ENCODE results near the gene FAM234A.
A peak's percentile ranks its signal among the peaks of the same experiment; 100 is the strongest.
"Not testable (repeated sequence)": the region's sequence is repeated elsewhere in the genome, so short reads cannot be mapped to it uniquely, and the experiment has no call there.

FAM234A gene

DNA sequence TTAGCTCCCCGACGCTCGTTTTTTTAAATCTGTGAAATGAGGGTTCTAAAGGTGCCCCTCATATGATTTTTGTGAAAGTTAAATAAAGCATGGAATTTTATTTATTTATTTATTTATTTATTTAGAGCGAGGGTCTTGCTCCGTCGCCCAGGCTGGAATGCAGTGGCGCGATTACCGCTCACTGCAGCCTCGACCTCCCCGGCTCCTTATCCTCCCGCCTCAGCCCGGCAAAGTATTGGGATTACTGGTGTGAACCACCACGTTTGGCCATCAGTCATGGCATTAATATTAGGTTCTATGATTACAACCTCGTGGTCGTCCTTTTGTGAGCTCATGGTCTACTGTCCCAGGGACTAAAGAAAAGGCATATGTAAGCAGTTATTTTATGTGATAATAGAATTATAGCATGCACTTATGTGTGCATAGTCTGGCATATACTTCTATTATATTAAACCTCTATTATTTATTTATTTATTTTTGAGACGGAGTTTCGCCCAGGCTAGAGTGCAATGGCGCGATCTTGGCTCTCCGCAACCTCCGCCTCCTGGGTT is 4.8 kb upstream of the FAM234A start:
- no peak for DNase-seq (ENCODE audit: low read depth)
- H3K4me3 ChIP-seq (ENCODE audit: low read depth, low read length) = peak overlapping the region; percentile 97

DNA sequence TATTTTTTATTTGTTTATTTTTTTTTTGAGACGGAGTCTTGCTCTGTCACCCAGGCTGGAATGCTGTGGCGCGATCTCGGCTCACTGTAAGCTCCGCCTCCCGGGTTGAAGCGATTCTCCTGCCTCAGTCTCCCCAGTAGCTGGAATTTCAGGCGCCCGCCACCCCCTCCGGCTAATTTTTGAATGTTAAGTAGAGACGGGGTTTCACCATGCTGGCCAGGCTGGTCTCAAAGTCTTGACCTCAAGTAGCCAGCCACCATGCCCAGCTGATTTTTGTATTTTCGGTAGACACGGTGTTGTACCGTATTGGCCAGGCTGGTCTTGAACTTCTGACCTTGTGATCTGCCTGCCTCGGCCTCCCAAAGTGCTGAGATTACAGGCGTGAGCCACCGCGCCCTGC is 4.3 kb upstream of the FAM234A start:
- not testable (repeated sequence) for DNase-seq (ENCODE audit: low read depth)

DNA sequence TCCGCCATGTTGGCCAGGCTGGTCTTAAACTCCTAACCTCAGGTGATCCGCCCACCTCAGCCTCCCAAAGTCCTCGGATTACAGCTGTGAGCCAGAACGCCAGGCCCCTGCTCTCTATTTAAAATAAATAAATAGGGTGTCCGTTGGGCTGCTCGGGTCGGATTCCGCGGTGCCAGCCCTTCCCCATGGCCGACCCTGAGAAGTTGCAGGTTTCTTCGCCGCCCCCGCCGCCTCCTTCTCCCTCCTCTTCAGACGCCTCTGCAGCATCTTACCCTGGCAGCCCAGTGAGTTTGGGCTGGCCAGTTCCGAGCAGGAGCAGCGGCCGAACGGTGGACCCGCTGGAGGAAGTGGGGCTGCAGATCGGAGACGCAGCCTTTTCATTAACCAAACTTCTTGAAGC is 3.7 kb upstream of the FAM234A start:
- H3K4me3 ChIP-seq (ENCODE audit: low read depth, low read length) = no peak overlapping the region
- no peak for DNase-seq (ENCODE audit: low read depth)

More for the DNA sequence above, 4.3 kb upstream of the FAM234A start:
- not testable (repeated sequence) for H3K4me3 ChIP-seq (ENCODE audit: low read depth, low read length)

DNA sequence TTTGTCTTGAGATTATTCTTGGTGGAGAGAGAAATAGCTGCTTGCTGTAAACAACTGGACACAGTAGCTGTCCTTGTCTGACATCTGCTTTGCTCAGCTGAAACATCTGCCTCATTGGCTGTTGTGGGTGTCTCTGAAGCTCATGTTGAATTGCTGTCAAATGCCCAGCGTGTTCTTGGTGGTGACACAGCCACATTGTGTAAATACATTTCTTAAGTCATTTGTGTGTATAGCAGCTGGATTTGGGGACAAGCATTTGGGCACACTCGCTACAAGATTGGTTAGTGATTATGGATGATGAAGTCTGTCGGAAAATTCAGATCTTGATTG is 5.3 kb downstream of the FAM234A start:
- no peak overlapping the region for H3K4me3 ChIP-seq (ENCODE audit: low read depth, low read length)
- no peak for DNase-seq (ENCODE audit: low read depth)

DNA sequence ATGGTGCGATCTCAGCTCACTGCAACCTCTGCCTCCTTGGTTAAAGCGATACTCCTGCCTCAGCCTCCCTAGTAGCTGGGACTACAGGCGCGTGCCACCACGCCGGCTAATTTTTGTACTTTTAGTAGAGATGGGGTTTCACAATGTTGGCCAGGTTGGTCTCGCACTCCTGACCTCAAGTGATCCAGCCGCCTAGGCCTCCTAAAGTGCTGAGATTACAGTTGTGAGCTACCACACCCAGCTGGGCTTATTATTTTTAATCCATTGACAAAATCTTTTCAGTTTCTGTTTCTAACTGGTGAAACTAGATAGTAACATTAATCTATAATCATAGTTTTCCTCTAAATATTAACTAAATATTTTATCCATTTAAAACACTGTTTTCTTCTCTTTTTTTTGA is 5.9 kb downstream of the FAM234A start:
- no peak for DNase-seq (ENCODE audit: low read depth)
- H3K4me3 ChIP-seq (ENCODE audit: low read depth, low read length) = no peak overlapping the region

DNA sequence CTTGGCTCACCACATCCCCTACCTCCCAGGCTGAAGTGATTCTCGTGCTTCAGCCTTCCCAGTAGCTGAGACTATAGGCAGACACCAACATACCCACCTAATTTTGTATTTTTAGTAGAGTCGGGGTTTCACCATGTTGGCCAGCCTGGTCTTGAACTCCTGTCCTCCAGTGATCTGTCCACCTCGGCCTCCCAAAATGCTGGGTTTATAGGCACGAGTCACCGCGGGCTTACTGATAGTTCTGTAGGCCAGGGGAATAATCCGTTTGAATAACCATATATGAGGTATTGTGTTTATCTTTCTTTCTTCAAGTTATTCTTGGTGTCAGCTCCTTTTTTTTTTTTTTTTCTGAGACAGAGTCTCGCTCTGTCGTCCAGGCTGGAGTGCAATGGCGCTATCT is 7.7 kb downstream of the FAM234A start:
- no peak for DNase-seq (ENCODE audit: low read depth)
- H3K4me3 ChIP-seq (ENCODE audit: low read depth, low read length) = no peak overlapping the region

DNA sequence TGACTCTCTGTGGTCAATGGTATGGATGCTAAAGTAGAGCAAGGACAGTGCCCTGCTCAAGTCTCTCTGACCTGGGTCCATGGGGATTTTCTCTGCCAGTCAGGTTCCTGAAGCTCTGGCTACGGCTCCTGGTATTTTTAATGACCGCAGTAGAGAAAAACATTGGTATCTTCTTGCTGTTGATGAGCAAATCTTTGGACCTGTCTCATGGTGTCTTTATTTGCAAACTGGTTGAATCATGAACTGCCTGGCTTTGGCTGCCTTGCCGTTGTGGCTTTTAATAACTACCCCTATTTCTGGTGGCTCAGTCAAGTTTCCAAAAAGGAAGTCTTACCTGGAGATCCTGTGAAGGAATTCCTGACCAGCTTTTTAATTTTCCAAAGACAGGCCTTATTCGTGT is 8.7 kb downstream of the FAM234A start:
- DNase-seq (ENCODE audit: low read depth) = no peak
- no peak overlapping the region for H3K4me3 ChIP-seq (ENCODE audit: low read depth, low read length)

DNA sequence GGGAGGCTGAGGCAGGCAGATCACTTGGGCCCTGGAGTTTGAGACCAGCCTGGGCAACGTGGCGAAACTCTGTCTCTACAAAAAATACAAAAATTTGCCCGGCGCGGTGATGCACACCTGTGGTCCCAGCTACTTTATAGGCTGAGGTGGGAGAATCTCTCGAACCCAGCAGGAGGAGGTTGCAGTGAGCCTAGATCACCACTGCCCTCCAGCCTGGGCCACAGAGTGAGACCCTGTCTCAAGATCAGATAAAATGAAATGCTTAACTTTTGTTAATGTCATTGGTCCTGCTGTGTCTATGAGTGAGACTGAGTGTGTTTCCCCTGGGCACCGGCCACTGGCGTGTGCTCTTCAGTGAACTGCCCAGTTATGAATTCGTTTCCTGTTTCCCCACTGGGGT is 10.5 kb downstream of the FAM234A start:
- no peak for DNase-seq (ENCODE audit: low read depth)
- no peak overlapping the region for H3K4me3 ChIP-seq (ENCODE audit: low read depth, low read length)

DNA sequence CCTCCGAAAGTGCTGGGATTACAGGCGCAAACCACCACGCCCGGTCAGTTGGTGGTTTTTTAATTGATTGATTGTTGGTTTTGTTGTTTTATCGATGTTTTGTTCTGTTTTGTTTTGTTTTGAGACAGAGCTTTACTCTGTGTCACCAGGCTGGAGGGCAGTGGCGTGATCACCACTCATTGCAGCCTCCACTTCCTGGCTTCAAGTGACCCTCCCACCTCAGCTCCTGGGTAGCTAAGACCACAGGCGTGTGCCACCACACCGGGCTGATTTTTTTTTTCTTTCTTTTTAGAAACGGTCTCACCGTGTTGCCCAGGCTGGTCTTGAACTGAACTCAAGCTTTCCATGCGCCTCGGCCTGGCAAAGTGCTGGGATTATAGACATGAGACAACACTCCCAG is 12.4 kb downstream of the FAM234A start:
- H3K4me3 ChIP-seq (ENCODE audit: low read depth, low read length) = no peak overlapping the region
- no peak for DNase-seq (ENCODE audit: low read depth)

DNA sequence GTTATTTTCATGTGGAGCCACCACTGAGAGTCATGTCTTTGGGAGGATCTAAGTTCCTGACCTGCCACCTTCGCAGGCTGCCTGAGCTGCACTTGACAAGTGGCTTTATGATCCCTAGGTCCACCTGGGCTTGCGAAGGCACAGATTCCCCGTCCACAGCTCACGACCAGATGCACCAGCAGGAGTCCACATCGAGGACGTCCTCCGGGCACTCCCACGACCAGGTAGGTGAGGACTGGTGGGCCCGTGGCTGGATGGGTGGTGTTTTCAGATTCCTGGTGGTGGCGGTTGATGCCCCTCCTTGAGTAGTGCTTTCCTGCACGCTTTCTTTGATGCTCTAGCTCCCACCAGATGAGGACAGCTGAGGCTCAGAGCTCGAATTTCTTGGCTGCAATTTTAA is 14.8 kb downstream of the FAM234A start:
- DNase-seq (ENCODE audit: low read depth) = no peak
- no peak overlapping the region for H3K4me3 ChIP-seq (ENCODE audit: low read depth, low read length)

DNA sequence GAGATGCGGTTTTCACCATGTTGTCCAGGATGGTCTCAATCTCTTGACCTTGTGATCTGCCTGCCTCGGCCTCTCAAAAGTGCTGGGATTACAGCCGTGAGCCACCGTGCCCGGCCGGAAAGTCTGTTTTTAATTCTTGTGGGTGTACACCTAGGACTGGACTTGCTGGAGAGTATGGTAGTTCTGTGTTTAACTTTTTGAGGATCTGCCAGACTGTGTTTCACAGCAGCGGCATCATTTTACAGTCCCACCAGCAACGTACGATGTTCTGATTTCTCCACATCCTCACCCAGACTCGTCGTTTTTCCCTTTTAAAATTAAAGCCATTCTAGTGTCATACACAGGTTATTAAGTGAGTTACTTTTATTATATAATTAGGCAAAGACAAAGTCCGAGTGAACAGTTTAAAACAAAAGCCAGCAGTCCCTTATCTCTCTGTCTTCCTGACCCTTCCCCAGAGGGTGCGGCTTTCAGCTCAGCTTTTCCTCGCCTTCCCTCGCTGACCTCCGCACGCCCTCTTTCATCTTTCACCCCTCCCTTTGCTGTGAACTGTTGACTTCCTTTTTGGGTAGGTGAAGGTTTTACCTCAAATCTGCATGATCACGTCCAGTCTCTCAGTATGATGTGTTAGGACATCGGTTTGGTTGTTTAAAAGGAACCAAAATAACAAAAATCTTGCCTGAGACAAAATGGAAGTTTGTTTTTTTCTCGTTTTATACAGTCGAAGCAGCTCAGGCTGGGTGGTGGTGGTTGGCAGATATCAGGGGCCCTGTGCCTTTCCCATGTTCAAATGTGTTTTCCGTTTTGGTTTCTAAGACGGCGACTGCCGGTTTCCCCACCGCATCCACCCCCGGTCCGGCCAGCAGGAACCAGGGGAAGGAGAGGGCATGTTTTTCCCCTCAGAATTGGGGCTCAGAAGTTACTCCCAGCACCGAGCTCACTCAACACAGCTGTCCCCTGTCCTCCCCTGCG is 18.0 kb downstream of the FAM234A start:
- DNase-seq (ENCODE audit: low read depth) = no peak
- no peak overlapping the region for H3K4me3 ChIP-seq (ENCODE audit: low read depth, low read length)

DNA sequence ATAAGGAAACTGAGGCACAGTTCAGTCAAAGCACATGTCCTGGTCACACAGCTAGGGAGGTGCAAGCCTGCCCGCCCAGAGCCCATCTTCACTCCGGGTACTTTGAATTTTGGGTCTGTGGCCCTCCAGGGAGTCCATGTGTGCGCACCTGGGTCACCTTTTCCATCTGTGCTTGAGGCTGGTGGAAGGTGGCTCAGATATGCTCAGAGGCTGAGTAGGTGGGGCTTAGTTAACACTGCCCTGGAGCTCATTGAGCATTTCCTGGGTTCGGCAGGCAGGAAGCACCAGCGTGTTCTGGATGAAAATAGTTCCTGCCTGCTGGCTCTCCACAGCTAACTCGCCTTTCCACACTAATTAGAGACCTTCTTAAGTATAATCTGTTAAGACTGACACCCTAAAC is 19.2 kb downstream of the FAM234A start:
- no peak for DNase-seq (ENCODE audit: low read depth)
- no peak overlapping the region for H3K4me3 ChIP-seq (ENCODE audit: low read depth, low read length)

DNA sequence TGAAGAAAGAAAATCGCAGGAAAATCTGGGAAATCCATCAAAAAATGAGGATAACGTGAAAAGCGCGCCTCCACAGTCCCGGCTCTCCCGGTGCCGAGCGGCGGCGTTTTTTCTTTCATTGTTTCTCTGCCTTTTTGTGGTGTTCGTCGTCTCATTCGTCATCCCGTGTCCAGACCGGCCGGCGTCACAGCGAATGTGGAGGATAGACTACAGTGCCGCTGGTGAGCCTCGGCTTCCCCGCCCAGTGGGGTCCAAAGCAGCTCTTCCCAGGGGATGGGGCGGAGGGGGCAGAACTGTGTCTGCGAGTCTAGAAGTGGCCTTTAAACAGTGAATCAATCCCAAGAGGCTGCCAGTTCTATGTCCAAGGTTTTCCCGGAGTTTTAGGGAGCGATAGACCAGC is 19.8 kb downstream of the FAM234A start:
- DNase-seq (ENCODE audit: low read depth) = no peak
- no peak overlapping the region for H3K4me3 ChIP-seq (ENCODE audit: low read depth, low read length)

DNA sequence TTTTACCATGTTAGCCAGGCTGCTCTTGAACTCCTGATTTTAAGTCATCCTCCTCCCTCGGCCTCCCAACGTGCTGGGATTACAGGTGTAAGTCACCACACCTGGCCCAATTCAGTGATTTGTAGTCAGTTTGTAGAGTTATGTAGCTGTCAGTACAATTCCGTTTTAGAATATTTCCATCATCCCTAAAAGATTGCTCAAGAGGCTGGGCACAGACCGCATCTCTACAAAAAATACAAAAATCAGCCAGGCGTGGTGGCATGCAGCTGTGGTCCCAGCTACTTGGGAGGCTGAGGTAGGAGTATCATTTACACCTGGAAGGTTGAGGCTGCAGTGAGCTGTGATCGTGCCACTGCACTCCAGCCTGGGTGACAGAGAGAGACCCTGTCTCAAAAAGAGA is 20.6 kb downstream of the FAM234A start:
- H3K4me3 ChIP-seq (ENCODE audit: low read depth, low read length) = no peak overlapping the region
- DNase-seq (ENCODE audit: low read depth) = no peak

DNA sequence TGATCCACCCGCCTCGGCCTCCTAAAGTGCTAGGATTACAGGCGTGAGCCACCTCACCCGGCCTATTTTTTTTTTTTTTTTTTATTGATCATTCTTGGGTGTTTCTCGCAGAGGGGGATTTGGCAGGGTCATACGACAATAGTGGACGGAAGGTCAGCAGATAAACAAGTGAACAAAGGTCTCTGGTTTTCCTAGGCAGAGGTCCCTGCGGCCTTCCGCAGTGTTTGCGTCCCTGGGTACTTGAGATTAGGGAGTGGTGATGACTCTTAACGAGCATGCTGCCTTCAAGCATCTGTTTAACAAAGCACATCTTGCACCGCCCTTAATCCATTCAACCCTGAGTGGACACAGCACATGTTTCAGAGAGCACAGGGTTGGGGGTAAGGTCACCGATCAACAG is 23.5 kb downstream of the FAM234A start:
- H3K4me3 ChIP-seq (ENCODE audit: low read depth, low read length); DNase-seq (ENCODE audit: low read depth): not testable (repeated sequence)

DNA sequence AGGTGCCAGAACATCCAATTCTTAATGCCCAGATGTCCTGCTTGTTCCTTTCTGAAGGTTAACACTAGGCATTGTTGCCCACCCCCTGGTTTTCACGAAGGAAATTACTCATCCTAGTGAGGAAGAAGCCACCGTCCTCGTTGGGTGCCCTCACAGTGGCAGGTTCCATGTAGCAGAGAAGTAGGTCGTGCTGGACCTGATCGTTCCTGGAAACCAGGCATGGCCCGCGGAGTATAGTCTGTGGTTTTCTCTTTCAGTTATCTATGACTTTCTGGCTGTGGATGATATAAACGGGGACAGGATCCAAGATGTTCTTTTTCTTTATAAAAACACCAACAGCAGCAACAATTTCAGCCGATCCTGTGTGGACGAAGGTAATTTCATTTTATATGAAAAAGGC is 24.6 kb downstream of the FAM234A start:
- no peak for DNase-seq (ENCODE audit: low read depth)

DNA sequence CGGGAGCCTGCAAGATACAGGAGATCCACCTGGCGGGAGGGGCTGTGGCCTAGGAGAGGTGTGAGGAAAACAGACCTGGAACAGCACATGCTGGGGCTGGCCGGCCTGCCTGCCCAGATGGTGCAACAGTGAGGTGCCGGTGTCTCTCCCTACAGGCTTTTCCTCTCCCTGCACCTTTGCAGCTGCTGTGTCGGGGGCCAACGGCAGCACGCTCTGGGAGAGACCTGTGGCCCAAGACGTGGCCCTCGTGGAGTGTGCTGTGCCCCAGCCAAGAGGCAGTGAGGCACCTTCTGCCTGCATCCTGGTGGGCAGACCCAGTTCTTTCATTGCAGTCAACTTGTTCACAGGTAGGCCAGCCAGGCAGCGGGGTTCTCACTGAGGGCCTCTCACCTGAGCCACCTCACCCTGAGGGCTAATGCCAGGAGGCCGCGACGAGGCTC is 25.2 kb downstream of the FAM234A start:
- no peak for DNase-seq (ENCODE audit: low read depth)
- H3K4me3 ChIP-seq (ENCODE audit: low read depth, low read length) = no peak overlapping the region

More for the DNA sequence above, 24.6 kb downstream of the FAM234A start:
- no peak overlapping the region for H3K4me3 ChIP-seq (ENCODE audit: low read depth, low read length)

DNA sequence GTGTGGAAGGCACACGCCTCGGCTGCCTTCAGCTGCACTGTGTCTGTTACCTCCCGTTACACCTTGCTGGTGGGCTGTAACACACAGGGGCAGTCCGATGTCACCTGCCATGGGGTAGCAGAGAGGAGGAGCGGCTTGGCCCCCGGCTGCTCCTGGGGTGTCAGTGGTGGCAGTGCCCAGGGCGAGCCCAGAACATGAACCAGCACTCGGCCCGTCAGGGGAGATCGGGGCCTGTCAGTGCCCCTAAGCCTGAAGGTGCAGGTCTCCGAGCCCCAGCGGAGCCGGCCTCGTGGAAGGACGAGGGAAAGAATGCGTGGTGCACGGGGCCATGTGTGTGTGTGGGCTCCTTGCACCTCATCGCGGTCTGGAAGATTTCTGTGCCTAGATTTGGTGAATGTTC is 25.7 kb downstream of the FAM234A start:
- no peak overlapping the region for H3K4me3 ChIP-seq (ENCODE audit: low read depth, low read length)
- DNase-seq (ENCODE audit: low read depth) = no peak

DNA sequence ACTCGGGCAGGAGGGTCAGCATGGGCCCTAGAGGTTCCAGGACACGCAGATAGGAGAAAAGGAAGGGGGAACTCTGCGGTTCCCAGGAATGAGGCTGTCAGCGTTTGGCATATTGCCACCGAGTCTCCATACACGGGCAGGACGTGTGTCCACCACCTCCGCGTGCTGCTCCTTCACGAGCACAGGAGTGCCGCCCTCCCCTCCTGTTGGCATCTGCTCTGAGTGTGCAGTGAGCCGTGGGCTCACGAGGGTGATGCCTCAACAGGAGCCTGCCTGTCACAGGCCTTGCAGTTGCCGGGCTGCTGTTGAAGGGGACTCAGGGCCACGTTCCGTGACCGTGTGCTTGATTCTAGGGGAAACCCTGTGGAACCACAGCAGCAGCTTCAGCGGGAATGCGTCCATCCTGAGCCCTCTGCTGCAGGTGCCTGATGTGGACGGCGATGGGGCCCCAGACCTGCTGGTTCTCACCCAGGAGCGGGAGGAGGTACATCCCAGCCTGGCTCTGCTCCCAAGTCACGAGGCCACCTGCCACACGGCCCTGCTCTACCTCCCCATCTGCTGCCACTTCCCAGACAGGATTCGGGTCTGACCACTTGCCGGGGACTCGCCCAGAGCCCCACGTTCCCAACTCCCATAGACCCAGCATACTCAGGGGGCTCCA is 26.5 kb downstream of the FAM234A start:
- no peak for DNase-seq (ENCODE audit: low read depth)
- no peak overlapping the region for H3K4me3 ChIP-seq (ENCODE audit: low read depth, low read length)

DNA sequence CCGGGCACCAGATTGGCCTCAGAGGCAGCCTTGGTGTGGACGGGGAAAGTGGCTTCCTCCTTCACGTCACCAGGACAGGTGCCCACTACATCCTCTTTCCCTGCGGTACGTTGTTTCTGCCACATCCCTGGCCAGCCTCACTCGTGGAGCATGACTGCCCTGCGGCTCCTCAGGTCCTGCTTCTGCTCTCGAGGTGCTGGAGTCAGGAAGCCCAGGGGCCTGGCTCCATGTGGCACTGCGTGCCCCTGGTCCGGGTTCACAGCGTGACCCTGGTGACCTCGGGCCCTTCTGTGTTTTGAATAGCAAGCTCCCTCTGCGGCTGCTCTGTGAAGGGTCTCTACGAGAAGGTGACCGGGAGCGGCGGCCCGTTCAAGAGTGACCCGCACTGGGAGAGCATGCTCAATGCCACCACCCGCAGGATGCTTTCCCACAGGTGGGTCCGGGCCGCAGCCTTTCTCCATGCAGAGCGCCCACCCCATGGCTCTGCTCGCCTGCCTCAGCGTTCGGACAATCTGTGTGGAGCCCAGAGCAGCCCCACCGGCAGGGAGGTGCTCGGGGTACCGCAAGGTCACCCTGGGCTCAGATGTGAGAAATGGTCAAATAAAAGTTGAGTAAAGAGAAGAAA is 27.6 kb downstream of the FAM234A start:
- H3K4me3 ChIP-seq (ENCODE audit: low read depth, low read length) = no peak overlapping the region
- DNase-seq (ENCODE audit: low read depth) = no peak

Data from skeletal muscle cell (primary cell).